GM12892 (cell line): ENCODE data around the gene FUT3. TPM values are rescaled to one million over a fixed set of nuclear protein-coding genes. Genes with fewer than 3 reads are reported as not detected.
A peak's percentile ranks its signal among the peaks of the same experiment; 100 is the strongest.

Experiments used
- DNase-seq: peaks from one replicate; pipeline ENCODE4 v3.0.0; 2011; ENCODE audit not compliant: insufficient read length
- FAIRE-seq: peaks from 2 replicates; lab custom pipeline; 2011; peaks lifted over from hg19 to GRCh38; lab: Jason Lieb, UNC
- POLR2A ChIP-seq: IDR thresholded peaks from 2 replicates; pipeline ENCODE4 v1.6.1; 2011; ENCODE audit warnings: low read depth, low read length, control low read depth
- POLR2AphosphoS5 ChIP-seq: IDR thresholded peaks from 2 replicates; pipeline ENCODE4 v1.6.1; 2011; ENCODE audit warnings: low read depth, low read length, control low read depth
- TAF1 ChIP-seq: IDR thresholded peaks from 2 replicates; pipeline ENCODE4 v1.6.1; 2011; ENCODE audit warnings: low read depth, mild to moderate bottlenecking, control low read depth, low read length, borderline replicate concordance
- polyA plus RNA-seq: library from polyadenylated mRNA; unstranded; fragments of >200 nt; gene quantifications from one replicate; pipeline ENCODE4 v1.2.1, GENCODE V29; 2012; ENCODE audit warnings: missing spikeins, inconsistent platforms; ENCODE audit not compliant: missing spikeins

The FUT3 gene
- polyA plus RNA-seq: 0.81 TPM

DNA sequence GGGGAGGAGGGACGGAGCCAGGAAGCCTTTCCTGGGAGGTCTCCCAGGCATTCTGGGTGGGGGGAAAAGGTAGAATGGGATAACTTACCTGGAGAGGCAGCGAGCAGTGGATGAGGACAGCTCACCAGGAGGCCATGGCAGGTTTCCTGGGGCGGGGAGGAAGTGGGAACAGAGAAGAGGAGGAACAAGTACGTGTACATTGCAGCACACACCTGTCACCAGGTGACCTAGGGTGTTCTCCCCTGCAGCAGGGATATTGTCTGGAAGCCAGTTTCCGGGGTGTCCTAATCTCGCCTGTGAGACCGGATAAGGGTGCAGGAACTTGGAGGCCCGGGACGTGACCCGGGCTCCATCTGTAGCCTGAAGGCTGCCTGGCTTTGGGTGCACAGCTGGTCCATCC, at the start of gene FUT3:
Gene FUT3, minus strand, starts transcription at position 148 of the 400 bp plus-strand sequence.
- TF ChIP-seq POLR2A (no peak), POLR2AphosphoS5 (no peak)
- DNase-seq: no peak
- no peak for FAIRE-seq

DNA sequence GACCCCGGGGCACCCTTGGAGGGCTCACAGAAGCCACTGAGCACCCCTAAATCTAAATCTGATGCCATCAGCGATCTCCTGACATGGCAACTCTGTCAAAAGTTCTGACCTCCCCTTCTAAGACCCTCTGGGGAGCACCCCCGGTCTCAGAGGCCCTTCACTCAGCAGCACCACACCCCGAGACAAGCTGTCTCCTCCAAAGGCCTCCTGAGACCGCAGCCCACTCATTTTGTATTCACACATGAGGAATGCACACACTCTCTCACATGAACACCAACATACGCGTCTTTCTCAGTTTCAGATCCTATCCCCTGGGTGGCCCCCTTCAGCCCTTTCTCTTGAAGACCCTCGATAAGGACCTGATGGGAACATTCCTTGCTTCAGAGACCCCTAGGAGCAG, 49.7 kb upstream of the FUT3 start:
- DNase-seq (no peak), FAIRE-seq (no peak)
- TF ChIP-seq TAF1: no peak
- no peak for TF ChIP-seq POLR2A
- no peak for TF ChIP-seq POLR2AphosphoS5

GRCh38 chr19:5899728-5900526, 48.7 kb upstream of the FUT3 start:
- DNase-seq (no peak), FAIRE-seq (no peak)
- TF ChIP-seq TAF1: no peak
- 0 out of 2 replicates have a peak, but pooled peaks have one; percentile 17 for TF ChIP-seq POLR2AphosphoS5

DNA sequence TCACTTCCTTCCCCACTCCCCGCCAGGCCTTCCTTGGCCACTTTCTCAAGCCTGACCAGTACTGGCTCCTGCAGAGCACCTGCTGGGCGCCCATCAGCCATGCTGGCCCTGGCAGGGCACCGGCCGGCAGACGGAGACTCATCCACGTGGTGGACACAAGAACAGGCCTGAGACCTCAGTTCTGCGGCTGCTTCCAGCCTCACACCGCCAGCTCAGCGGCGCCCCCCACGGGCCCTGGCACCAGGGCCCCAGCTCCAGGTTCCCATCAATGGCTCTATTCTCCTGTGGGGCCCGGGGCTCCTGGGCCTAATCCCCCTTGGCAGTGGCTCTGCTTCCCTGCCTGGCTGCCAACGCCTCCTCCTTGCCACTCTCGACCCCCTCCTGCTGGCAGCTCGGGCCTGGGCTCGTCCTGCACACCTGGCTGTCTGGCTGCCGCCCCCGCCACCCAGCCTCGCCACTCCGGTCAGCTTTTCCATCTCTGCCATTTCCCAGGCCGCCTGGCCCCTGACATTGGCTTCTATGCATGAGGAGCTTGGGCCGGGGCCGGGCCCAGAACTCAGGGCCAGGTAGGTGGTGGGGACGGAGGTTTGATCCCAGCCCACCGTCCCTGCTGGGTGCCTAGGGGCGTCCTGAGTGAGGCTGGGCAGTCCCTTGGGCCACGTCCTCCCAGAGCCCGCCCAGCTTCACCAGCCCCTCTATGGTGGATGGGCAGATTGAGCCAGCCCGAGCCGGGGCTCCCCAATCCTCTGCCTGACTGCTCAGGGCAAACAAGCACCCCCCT, 46.1 kb upstream of the FUT3 start:
- no peak for FAIRE-seq
- DNase-seq: no peak
- TF ChIP-seq POLR2AphosphoS5 (no peak), POLR2A (no peak), TAF1 (no peak)

GRCh38 chr19:5896365-5897076, 45.3 kb upstream of the FUT3 start:
- TF ChIP-seq TAF1 (no peak), POLR2A (no peak), POLR2AphosphoS5 (no peak)
- DNase-seq (no peak), FAIRE-seq (no peak)

GRCh38 chr19:5895890-5896289, 44.6 kb upstream of the FUT3 start:
- TF ChIP-seq TAF1 (no peak), POLR2A (no peak), POLR2AphosphoS5 (no peak)
- no peak for DNase-seq
- no peak for FAIRE-seq

DNA sequence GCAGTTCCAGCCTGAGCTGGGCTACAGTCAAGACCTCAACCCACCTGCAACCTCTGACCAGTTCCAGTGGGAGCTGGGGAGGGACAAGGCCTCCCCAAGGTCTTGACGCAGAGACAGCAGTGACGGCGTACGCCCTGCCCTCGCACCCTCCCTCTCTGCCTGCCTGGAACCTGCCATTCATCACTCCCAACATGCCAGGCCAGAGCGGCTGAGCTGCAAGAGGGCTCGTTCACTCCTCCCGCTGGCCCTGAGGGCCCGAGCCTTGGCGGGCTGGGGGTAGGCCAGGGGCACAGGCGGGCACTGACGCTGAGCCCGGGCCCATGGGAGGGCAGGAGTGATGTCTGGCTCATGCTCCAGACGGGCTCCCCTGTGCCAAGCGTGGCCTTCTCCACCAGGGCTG, 44.2 kb upstream of the FUT3 start:
- no peak for TF ChIP-seq POLR2AphosphoS5
- TF ChIP-seq POLR2A: no peak
- no peak for TF ChIP-seq TAF1
- DNase-seq (no peak), FAIRE-seq (no peak)

GRCh38 chr19:5894704-5895349, 43.6 kb upstream of the FUT3 start:
- no peak for FAIRE-seq
- no peak for TF ChIP-seq POLR2A
- TF ChIP-seq TAF1: no peak
- no peak for TF ChIP-seq POLR2AphosphoS5
- DNase-seq: no peak

- TF ChIP-seq POLR2A (peak; percentile 41; the same call in 1 of the 2 replicates), POLR2AphosphoS5 (peak; percentile 32), TAF1 (no peak)
- DNase-seq (no peak), FAIRE-seq (no peak)
Measured at GRCh38 chr19:5893907-5894703, 42.9 kb upstream of the FUT3 start.

DNA sequence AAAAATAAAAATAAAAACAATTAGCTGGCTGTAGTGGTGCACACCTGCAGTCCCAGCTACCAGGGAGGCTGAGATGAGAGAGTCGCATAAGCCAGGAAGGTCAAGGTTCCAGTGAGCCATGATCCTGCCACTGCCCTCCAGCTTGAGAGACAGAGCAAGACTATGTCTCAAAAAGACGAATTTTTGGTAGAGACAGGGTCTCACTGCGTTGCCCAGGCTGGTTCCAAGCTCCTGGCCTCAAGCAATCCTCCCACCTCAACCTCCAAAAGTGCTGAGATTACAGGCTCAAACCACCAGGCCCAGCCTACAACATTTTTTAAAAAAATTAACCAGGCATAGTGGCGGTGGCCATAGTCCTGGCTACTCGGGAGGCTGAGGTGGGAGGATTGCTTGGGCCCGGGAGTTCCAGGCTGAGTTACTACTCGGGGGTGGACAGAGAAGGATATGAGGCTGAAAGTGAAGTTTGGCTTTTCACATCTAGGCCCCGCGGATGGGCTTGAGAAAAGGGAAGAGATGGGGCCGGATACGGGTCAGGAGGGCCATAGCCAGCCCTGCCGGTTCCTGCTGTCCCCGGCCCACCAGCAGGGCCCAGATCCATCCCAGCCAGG, 42.2 kb upstream of the FUT3 start:
- FAIRE-seq: no peak
- no peak for DNase-seq
- TF ChIP-seq POLR2A (no peak), POLR2AphosphoS5 (no peak), TAF1 (no peak)
